Endothelial cell of umbilical vein (primary cell): ENCODE data around the gene MYO1C.

ENCODE experiments used
- CTCF ChIP-seq, 2 donors: IDR thresholded peaks; 1 replicate in 1 of 2; 2 replicates in 1 of 2; pipeline ENCODE4 v1.5.1; 2011; ENCODE audit warnings: low read length in 2 of 2, mild to moderate bottlenecking in 2 of 2, moderate library complexity in 2 of 2, control low read depth in 1 of 2, inconsistent platforms in 1 of 2, low read depth in 1 of 2; ENCODE audit not compliant: insufficient read depth in 1 of 2; ENCODE audit errors: extremely low read depth in 1 of 2
- EZH2 ChIP-seq: IDR thresholded peaks from 2 replicates; pipeline ENCODE4 v1.6.1; 2012; ENCODE audit warnings: borderline replicate concordance, low read depth, mild to moderate bottlenecking, moderate library complexity, low read length, inconsistent platforms; ENCODE audit not compliant: severe bottlenecking
- JUN ChIP-seq: IDR thresholded peaks from 2 replicates; pipeline ENCODE4 v1.6.1; 2011; ENCODE audit warnings: borderline replicate concordance, low read depth; ENCODE audit not compliant: insufficient read length, insufficient read depth
- TF ChIP-seq, protein P1 (sequence below): IDR thresholded peaks from 2 replicates; pipeline ENCODE4 v1.6.1; 2011; ENCODE audit not compliant: insufficient read depth, insufficient read length

GRCh38 chr17:1497831-1498230 lies 5.3 kb upstream of the MYO1C start:
- TF ChIP-seq CTCF (IDR thresholded peaks at IDR 0.05; ENCODE audit: extremely low read depth in 1 of 2, insufficient read depth in 1 of 2, low read depth in 1 of 2, low read length in 2 of 2): no peak
- TF ChIP-seq JUN: no peak
- no peak for TF ChIP-seq EZH2
- TF ChIP-seq, protein P1, sequence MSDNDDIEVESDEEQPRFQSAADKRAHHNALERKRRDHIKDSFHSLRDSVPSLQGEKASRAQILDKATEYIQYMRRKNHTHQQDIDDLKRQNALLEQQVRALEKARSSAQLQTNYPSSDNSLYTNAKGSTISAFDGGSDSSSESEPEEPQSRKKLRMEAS: no peak
